ENCODE data around the gene MON1B.

The MON1B gene

DNA sequence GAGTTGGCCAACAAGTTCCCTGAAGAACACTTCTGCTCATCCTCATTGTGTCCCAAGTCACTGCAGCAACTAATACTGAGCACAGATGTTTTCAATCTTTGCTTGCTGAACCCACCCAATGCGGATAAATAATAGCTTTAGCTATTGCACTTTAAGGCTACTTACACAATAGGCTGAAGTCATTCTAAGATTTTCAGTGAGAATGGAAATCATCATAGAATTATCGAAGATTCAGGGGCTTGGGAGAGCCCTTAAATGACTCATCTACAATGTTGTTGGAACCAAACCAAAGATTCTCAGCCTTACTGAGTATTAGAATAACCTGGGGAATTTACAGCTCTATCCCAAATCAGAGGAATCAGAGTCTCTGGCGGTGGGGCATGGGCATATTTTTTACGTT, 59.4 kb downstream of the MON1B start:
- H3K4me1 Mint-ChIP-seq: no peaks in the 10 kb centered on the region
- ATAC-seq: no peak
- no peaks in the 10 kb centered on the region for H3K36me3 Mint-ChIP-seq (ENCODE audit: low read depth)
- DNase-seq: no peak
- no peak overlapping the region for H3K4me3 Mint-ChIP-seq
- peaks cover 4% of the 10 kb centered on the region for H3K27me3 Mint-ChIP-seq
- no peaks in the 10 kb centered on the region for H3K9me3 Mint-ChIP-seq
- H3K27ac Mint-ChIP-seq: no peak overlapping the region

Measured in activated naive CD8-positive, alpha-beta T cell treated with anti-CD3 and anti-CD28 coated beads, Interleukin-2, amount 50 U/mL, for 24 hours (primary cell).